GM12878 (cell line): ENCODE results near the gene UNC45A. TPM values are rescaled to one million over a fixed set of nuclear protein-coding genes. Genes with fewer than 3 reads are reported as not detected.

Source experiments
- ATAC-seq: fragments of 200-7000 bp; cut with Tn5 transposase; 3 replicates; pipeline ENCODE4 v1.9.1; 2020; ENCODE audit warnings: mild to moderate bottlenecking, moderate library complexity
- BruUV-seq: library from RNA; stranded (reverse); fragments of 400-500 nt; replicated peaks from 2 replicates; lab custom pipeline; 2021; lab: Mats Ljungman, UMichigan
- CTCF ChIA-PET: fragments of 300-600 bp; sonication (Branson Sonifier 250); formaldehyde crosslinking; extraction: SDS; loops from one replicate; lab custom pipeline; 2021; ENCODE audit warnings: inconsistent platforms; lab: Yijun Ruan, JAX
- POLR2A ChIA-PET: fragments of 350-600 bp; formaldehyde crosslinking; extraction: SDS; loops from one replicate; lab custom pipeline; 2021; ENCODE audit warnings: inconsistent platforms; lab: Charles Lee
- RAD21 ChIA-PET: fragments of 300-600 bp; sonication (Branson Sonifier 250); formaldehyde crosslinking; loops from one replicate; lab custom pipeline; 2023; ENCODE audit warnings: antibody characterized with exemption; ENCODE audit not compliant: unreplicated experiment; lab: Charles Lee
- SMC1A ChIA-PET: fragments of 300-600 bp; sonication (Branson Sonifier 250); formaldehyde crosslinking; loops from one replicate; lab custom pipeline; 2023; ENCODE audit not compliant: unreplicated experiment, uncharacterized antibody; lab: Charles Lee
- DNase-seq: peaks from one replicate; pipeline ENCODE4 v3.0.0-alpha.2; 2011; ENCODE audit warnings: low read depth, low spot score
- FAIRE-seq: peaks from 3 replicates; lab custom pipeline; 2011; peaks lifted over from hg19 to GRCh38; lab: Jason Lieb, UNC
- H2AFZ ChIP-seq: 2 replicates; pipeline ENCODE4 v1.6.0; 2011; ENCODE audit warnings: low read depth, low read length, control low read depth; ENCODE audit not compliant: control insufficient read depth
- H3K27ac ChIP-seq: 2 replicates; pipeline ENCODE4 v1.5.1; 2011; ENCODE audit warnings: control low read depth; ENCODE audit not compliant: control insufficient read depth, insufficient read depth
- H3K27me3 ChIP-seq, 2 experiments: replicated peaks in 1 of 2; 2 replicates each; pipeline versions ENCODE4 v1.6.0 to v1.6.1; 2011; ENCODE audit warnings: low read length in 1 of 2; ENCODE audit not compliant: control insufficient read depth in 2 of 2, insufficient read depth in 2 of 2
- H3K36me3 ChIP-seq, 2 experiments: 2 replicates each; pipeline ENCODE4 v1.5.1; 2011; ENCODE audit warnings: low read length in 1 of 2; ENCODE audit not compliant: control insufficient read depth in 2 of 2, insufficient read depth in 2 of 2
- H3K4me1 ChIP-seq: 2 replicates; pipeline ENCODE4 v1.6.1; 2011; ENCODE audit warnings: mild to moderate bottlenecking, low read length, moderate library complexity, mixed read lengths; ENCODE audit not compliant: control insufficient read depth, insufficient read depth
- H3K4me2 ChIP-seq: 2 replicates; pipeline ENCODE4 v1.6.0; 2011; ENCODE audit warnings: control low read depth; ENCODE audit not compliant: control insufficient read depth, insufficient read depth
- H3K4me3 ChIP-seq: fragments of 200-600 bp; sonication (generic); 2 replicates; pipeline ENCODE4 v1.5.1; 2016
- H3K79me2 ChIP-seq: 2 replicates; pipeline ENCODE4 v1.6.0; 2011; ENCODE audit warnings: low read length; ENCODE audit not compliant: control insufficient read depth, insufficient read depth
- H3K9ac ChIP-seq: 2 replicates; pipeline ENCODE4 v1.8.0; 2011; ENCODE audit warnings: low read length, control low read depth, mixed read lengths; ENCODE audit not compliant: control insufficient read depth, insufficient read depth
- H3K9me3 ChIP-seq: replicated peaks from 3 replicates; pipeline ENCODE4 v1.5.1; 2011; ENCODE audit warnings: mild to moderate bottlenecking, low read length; ENCODE audit not compliant: control insufficient read depth, insufficient read depth
- H4K20me1 ChIP-seq: 2 replicates; pipeline ENCODE4 v1.6.0; 2011; ENCODE audit not compliant: control insufficient read depth, insufficient read depth
- EGR1 ChIP-seq, 2 experiments: IDR thresholded peaks; 1 replicate in 1 of 2; 2 replicates in 1 of 2; pipeline ENCODE4 v1.6.1; 2011 to 2012; ENCODE audit warnings: low read depth in 2 of 2, low read length in 2 of 2, borderline replicate concordance in 1 of 2, mild to moderate bottlenecking in 1 of 2, moderate library complexity in 1 of 2
- MTA3 ChIP-seq: IDR thresholded peaks from 2 replicates; pipeline ENCODE4 v1.6.1; 2012; ENCODE audit warnings: low read length, inconsistent platforms, borderline replicate concordance
- ZBTB4 ChIP-seq: fragments of 450-650 bp; formaldehyde crosslinking; IDR thresholded peaks from 2 replicates; pipeline ENCODE4 v1.4.0; 2022; ENCODE audit warnings: mild to moderate bottlenecking, moderate library complexity
- ZNF592 ChIP-seq: fragments of 450-650 bp; IDR thresholded peaks from 2 replicates; pipeline ENCODE4 v1.6.1; 2017; ENCODE audit warnings: mild to moderate bottlenecking, moderate library complexity
- WGBS: methylation state at CpG from one replicate; pipeline ENCODE4 v1.1.6; 2016; ENCODE audit warnings: low lambda C conversion rate; ENCODE audit not compliant: insufficient replicate concordance, insufficient coverage; ENCODE audit errors: missing lambda C conversion rate; 5-methylcytosine and 5-hydroxymethylcytosine counted together
- in situ Hi-C: fragments of 300-500 bp; cut with MboI; formaldehyde crosslinking; loops from 9 replicates; pipeline ENCODE4 v1.14.3; 2018; ENCODE audit warnings: mixed read lengths
- intact Hi-C: fragments of 100-400 bp; cut with micrococcal nuclease; formaldehyde crosslinking; loops from one replicate; pipeline ENCODE4 v1.14.2; 2022; ENCODE audit not compliant: unreplicated experiment
- polyA plus RNA-seq, 11 experiments: library from polyadenylated mRNA; depleted of rRNA in 4 of 11; unstranded in 6 of 11; stranded (reverse) in 5 of 11; fragments of >200 nt; fragmentation: Nextera tagmentation in 4 of 11; fragmentation: Illumina TruSeq in 1 of 11; extraction: Ambion mirVana in 4 of 11; extraction: Trizol in 1 of 11; gene quantifications; 1 replicate in 1 of 11; 2 replicates in 10 of 11; pipeline versions ENCODE4 v1.2.1 to v1.2.3, GENCODE V29; 2011 to 2016; ENCODE audit warnings: inconsistent platforms in 2 of 11, missing spikeins in 2 of 11, low read depth in 1 of 11
- total RNA-seq, 4 experiments: library from RNA; depleted of rRNA in 3 of 4; stranded (reverse); fragments of >200 nt in 3 of 4; fragmentation: Illumina TruSeq in 1 of 4; extraction: Trizol in 1 of 4; gene quantifications; 2 replicates each; pipeline versions ENCODE4 v1.2.1 to v1.2.3, GENCODE V29; 2013 to 2021

The UNC45A gene
- total and polyA plus RNA-seq, 10 of the 15 experiments (the other 5 are each of a cell fraction or from before 2014, with no cell fraction given) = 10.3 to 57.8 (median 40.5) TPM

GRCh38 chr15:90911906-90912769 lies 22.9 kb upstream of the UNC45A start:
- DNase-seq = no peak
- no peaks in the 10 kb centered on the region for H3K4me1 ChIP-seq
- intact Hi-C loops (no loop called here), in situ Hi-C loops (no loop called here)
- no peaks in the 10 kb centered on the region for H3K9me3 ChIP-seq
- BruUV-seq = no TSS peak
- no peaks in the 10 kb centered on the region for H3K79me2 ChIP-seq
- 94% methylated on average over 30 of the region's 30 CpGs for WGBS
- CTCF ChIA-PET = interaction anchor here (1.9 kb wide), 1 partner anchor 9 kb away, joined by 6 read pairs; the partner anchor contains the start of gene MAN2A2
- RAD21 ChIA-PET = no interaction called here
- no peak overlapping the region for H3K27ac ChIP-seq
- no peaks in the 10 kb centered on the region for H3K27me3 ChIP-seq
- no peak overlapping the region for H2AFZ ChIP-seq
- no peak overlapping the region for H3K9ac ChIP-seq
- H3K36me3 ChIP-seq = peaks cover 15 to 45% of the 10 kb centered on the region in 2 experiments
- TF ChIP-seq MTA3 = no peak
- no peak for TF ChIP-seq EGR1 (IDR thresholded peaks at IDR 0.05; ENCODE audit: borderline replicate concordance in 1 of 2, low read depth in 2 of 2, low read length in 2 of 2)
- TF ChIP-seq ZBTB4 = no peak
- TF ChIP-seq ZNF592 = no peak
- TF ChIP-seq, all 136 proteins: peak for 0
- SMC1A ChIA-PET = no interaction called here
- Histone ChIP-seq H3K4me3 (no peak overlapping the region), H3K4me2 (no peak overlapping the region), H4K20me1 (no peaks in the 10 kb centered on the region)
- no peak for FAIRE-seq
- no peak for ATAC-seq
- POLR2A ChIA-PET = no interaction called here
